Measurements from ENCODE around the gene PCDHGB2. TPM values are rescaled to one million over a fixed set of nuclear protein-coding genes. Genes with fewer than 3 reads are reported as not detected.
"Not testable (repeated sequence)": the region's sequence is repeated elsewhere in the genome, so short reads cannot be mapped to it uniquely, and the experiment has no call there.

Gene PCDHGB2
- total RNA-seq, result under 1 TPM; 0.13 TPM

- H3K4me3 Mint-ChIP-seq, result peak within 1 kb of the TSS; percentile 54
- peak; percentile 36 for DNase-seq
- ATAC-seq, result peak; percentile 55
- peaks cover 2% of the 10 kb centered on the region for H3K4me1 Mint-ChIP-seq (ENCODE audit: low read depth)
- ChIA-PET CTCF (interaction anchor here (0.7 to 1.6 kb wide), 12 partner anchors 10 to 204 kb away, joined by 3 to 8 read pairs (median 4); partner anchors contain the start of genes PCDHGA10, PCDHGA12, PCDHGA3 and PCDHGB1), POLR2A (no interaction called here)
- peaks cover 44% of the 10 kb centered on the region for H3K27me3 Mint-ChIP-seq (ENCODE audit: low read depth)
- H3K27ac Mint-ChIP-seq, result no peak within 1 kb of the TSS
- H3K36me3 Mint-ChIP-seq (ENCODE audit: low read depth), result peaks cover 29% of the 10 kb centered on the region
- peaks cover 38% of the 10 kb centered on the region for H3K9me3 Mint-ChIP-seq (ENCODE audit: insufficient read depth)
These were observed at the start of gene PCDHGB2 for GRCh38 chr5:141359790-141360426. Gene PCDHGB2, plus strand, starts transcription at chr5:141359994. Its CDS starts 142 bp downstream, at chr5:141360136.

GRCh38 chr5:141313711-141314110 is 46.1 kb upstream of the PCDHGB2 start:
- ATAC-seq (no peak), DNase-seq (no peak)
- Mint-ChIP-seq H3K4me1 (ENCODE audit: low read depth) (peaks cover 5% of the 10 kb centered on the region), H3K4me3 (no peak overlapping the region), H3K27me3 (ENCODE audit: low read depth) (no peaks in the 10 kb centered on the region), H3K9me3 (ENCODE audit: insufficient read depth) (peaks cover 49% of the 10 kb centered on the region), H3K27ac (no peak overlapping the region), H3K36me3 (ENCODE audit: low read depth) (peaks cover 60% of the 10 kb centered on the region)
- CTCF ChIA-PET, result no interaction called here
- POLR2A ChIA-PET, result no interaction called here

GRCh38 chr5:141316963-141317362 is 42.8 kb upstream of the PCDHGB2 start:
- H3K27ac Mint-ChIP-seq; H3K27me3 Mint-ChIP-seq (ENCODE audit: low read depth); POLR2A ChIA-PET; ATAC-seq; DNase-seq; H3K4me3 Mint-ChIP-seq: not testable (repeated sequence)
- peaks cover 30% of the 10 kb centered on the region for H3K4me1 Mint-ChIP-seq (ENCODE audit: low read depth)
- H3K36me3 Mint-ChIP-seq (ENCODE audit: low read depth), result peaks cover 80% of the 10 kb centered on the region
- CTCF ChIA-PET, result interaction anchor here (4.5 kb wide), 1 partner anchor 27 kb away, joined by 33 read pairs; the partner anchor contains the start of gene PCDHGA3
- H3K9me3 Mint-ChIP-seq (ENCODE audit: insufficient read depth), result peaks cover 62% of the 10 kb centered on the region

DNA sequence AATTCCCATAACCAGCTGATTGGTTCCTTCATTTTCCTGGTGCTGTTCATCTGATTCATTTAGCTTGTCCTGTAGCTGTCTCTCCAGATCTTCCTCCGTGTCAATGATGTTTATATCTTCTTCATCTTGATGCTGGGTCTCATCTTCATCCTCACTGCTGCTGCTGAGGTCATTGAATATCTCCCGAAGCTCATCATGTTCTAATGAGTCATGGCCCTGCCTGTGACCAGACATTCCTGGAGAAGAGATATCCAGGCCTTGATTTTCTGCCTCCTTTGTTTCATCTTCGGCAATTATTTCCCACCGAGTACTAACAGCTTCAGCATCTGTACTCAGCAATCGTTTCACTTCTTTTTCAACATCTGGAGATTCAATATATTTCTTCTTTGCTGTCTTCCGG is 40.6 kb upstream of the PCDHGB2 start:
- H3K9me3 Mint-ChIP-seq (ENCODE audit: insufficient read depth), result peaks cover 57% of the 10 kb centered on the region
- ChIA-PET POLR2A (interaction anchor here (0.8 kb wide), 1 partner anchor 50 kb away, joined by 3 read pairs; no protein-coding TSS in a partner anchor), CTCF (interaction anchor here (0.6 to 4.5 kb wide), 9 partner anchors 10 to 194 kb away, joined by 3 to 33 read pairs (median 6); partner anchors contain the start of genes PCDHGA1, PCDHGA3, PCDHGA4 and PCDHGB3)
- DNase-seq (no peak), ATAC-seq (no peak)
- peak overlapping the region; percentile 99 for H3K4me3 Mint-ChIP-seq
- peaks cover 70% of the 10 kb centered on the region for H3K36me3 Mint-ChIP-seq (ENCODE audit: low read depth)
- no peaks in the 10 kb centered on the region for H3K27me3 Mint-ChIP-seq (ENCODE audit: low read depth)
- H3K4me1 Mint-ChIP-seq (ENCODE audit: low read depth), result peaks cover 33% of the 10 kb centered on the region
- H3K27ac Mint-ChIP-seq, result peak overlapping the region; percentile 37

GRCh38 chr5:141319699-141320098 is 40.1 kb upstream of the PCDHGB2 start:
- H3K9me3 Mint-ChIP-seq (ENCODE audit: insufficient read depth), result peaks cover 56% of the 10 kb centered on the region
- DNase-seq (no peak), ATAC-seq (no peak)
- POLR2A ChIA-PET, result interaction anchor here (0.6 to 1.8 kb wide), 15 partner anchors 8 to 618 kb away, joined by 3 to 14 read pairs (median 3); partner anchors contain the start of gene PCDHGA1
- H3K4me1 Mint-ChIP-seq (ENCODE audit: low read depth), result peaks cover 33% of the 10 kb centered on the region
- peaks cover 67% of the 10 kb centered on the region for H3K36me3 Mint-ChIP-seq (ENCODE audit: low read depth)
- H3K4me3 Mint-ChIP-seq, result peak overlapping the region; percentile 99
- H3K27me3 Mint-ChIP-seq (ENCODE audit: low read depth), result peaks cover 2% of the 10 kb centered on the region
- CTCF ChIA-PET, result interaction anchor here (0.7 to 4.5 kb wide), 35 partner anchors 8 to 594 kb away, joined by 3 to 33 read pairs (median 4); partner anchors contain the start of genes PCDHGA1, PCDHGA10, PCDHGA11 and PCDHGA2
- H3K27ac Mint-ChIP-seq, result peak overlapping the region; percentile 100

- H3K4me3 Mint-ChIP-seq, result peak within 1 kb of the TSS; percentile 99
- peaks cover 59% of the 10 kb centered on the region for H3K36me3 Mint-ChIP-seq (ENCODE audit: low read depth)
- DNase-seq, result peak; percentile 95
- H3K27me3 Mint-ChIP-seq (ENCODE audit: low read depth), result peaks cover 2% of the 10 kb centered on the region
- POLR2A ChIA-PET, result interaction anchor here (0.6 to 1.8 kb wide), 20 partner anchors 9 to 640 kb away, joined by 3 to 14 read pairs (median 3); partner anchors contain the start of gene PCDHGA1
- CTCF ChIA-PET, result interaction anchor here (0.7 to 4.5 kb wide), 40 partner anchors 9 to 630 kb away, joined by 3 to 33 read pairs (median 4); partner anchors contain the start of genes HARS1, PCDHB14, PCDHGA1 and PCDHGA10
- H3K27ac Mint-ChIP-seq, result peak within 1 kb of the TSS; percentile 100
- H3K4me1 Mint-ChIP-seq (ENCODE audit: low read depth), result peaks cover 33% of the 10 kb centered on the region
- peak; percentile 94 for ATAC-seq
- H3K9me3 Mint-ChIP-seq (ENCODE audit: insufficient read depth), result peaks cover 53% of the 10 kb centered on the region
These were observed 39.3 kb upstream of the PCDHGB2 start, which contains the start of gene TAF7 for GRCh38 chr5:141320225-141321169. Gene TAF7, minus strand, starts transcription at chr5:141320784. Its CDS starts 740 bp downstream, at chr5:141320044.

DNA sequence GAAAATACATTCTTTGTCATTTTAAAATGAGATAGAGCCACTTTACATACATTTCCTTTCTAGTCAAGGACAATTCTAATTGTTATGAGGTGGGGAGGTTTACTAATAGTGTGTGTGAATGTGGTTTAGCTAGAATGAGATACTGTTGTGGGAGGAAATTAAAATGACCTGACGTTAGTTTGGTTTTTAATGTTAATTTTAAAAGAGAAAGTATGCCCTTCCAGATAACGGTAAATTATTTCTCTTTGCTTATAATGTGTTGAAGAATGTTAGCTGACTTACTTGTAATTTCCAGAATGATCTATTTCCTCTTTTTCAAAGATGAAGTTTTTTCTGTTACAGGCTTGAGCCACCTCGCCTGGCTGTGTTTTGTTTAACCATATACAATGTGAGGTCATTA is 37.5 kb upstream of the PCDHGB2 start:
- no peak for DNase-seq
- H3K9me3 Mint-ChIP-seq (ENCODE audit: insufficient read depth), result peaks cover 50% of the 10 kb centered on the region
- H3K36me3 Mint-ChIP-seq (ENCODE audit: low read depth), result peaks cover 44% of the 10 kb centered on the region
- ChIA-PET CTCF (interaction anchor here (0.9 to 3.4 kb wide), 4 partner anchors 7 to 242 kb away, joined by 3 to 29 read pairs (median 8); partner anchors contain the start of gene PCDHGA1), POLR2A (no interaction called here)
- no peak overlapping the region for H3K27ac Mint-ChIP-seq
- H3K27me3 Mint-ChIP-seq (ENCODE audit: low read depth), result peaks cover 4% of the 10 kb centered on the region
- H3K4me1 Mint-ChIP-seq (ENCODE audit: low read depth), result peaks cover 38% of the 10 kb centered on the region
- H3K4me3 Mint-ChIP-seq, result no peak overlapping the region
- no peak for ATAC-seq

GRCh38 chr5:141326088-141326854 is 33.5 kb upstream of the PCDHGB2 start:
- ChIA-PET POLR2A (interaction anchor here (0.6 kb wide), 1 partner anchor 9 kb away, joined by 3 read pairs; no protein-coding TSS in a partner anchor), CTCF (interaction anchor here (0.9 to 1.7 kb wide), 4 partner anchors 16 to 238 kb away, joined by 3 to 4 read pairs (median 4); partner anchors contain the start of gene PCDHGA4)
- DNase-seq, result peak; percentile 78
- peaks cover 25% of the 10 kb centered on the region for H3K9me3 Mint-ChIP-seq (ENCODE audit: insufficient read depth)
- H3K4me3 Mint-ChIP-seq, result peak overlapping the region; percentile 80
- no peak overlapping the region for H3K27ac Mint-ChIP-seq
- peaks cover 9% of the 10 kb centered on the region for H3K36me3 Mint-ChIP-seq (ENCODE audit: low read depth)
- H3K4me1 Mint-ChIP-seq (ENCODE audit: low read depth), result peaks cover 12% of the 10 kb centered on the region
- peak; percentile 93 for ATAC-seq
- H3K27me3 Mint-ChIP-seq (ENCODE audit: low read depth), result peaks cover 18% of the 10 kb centered on the region

DNA sequence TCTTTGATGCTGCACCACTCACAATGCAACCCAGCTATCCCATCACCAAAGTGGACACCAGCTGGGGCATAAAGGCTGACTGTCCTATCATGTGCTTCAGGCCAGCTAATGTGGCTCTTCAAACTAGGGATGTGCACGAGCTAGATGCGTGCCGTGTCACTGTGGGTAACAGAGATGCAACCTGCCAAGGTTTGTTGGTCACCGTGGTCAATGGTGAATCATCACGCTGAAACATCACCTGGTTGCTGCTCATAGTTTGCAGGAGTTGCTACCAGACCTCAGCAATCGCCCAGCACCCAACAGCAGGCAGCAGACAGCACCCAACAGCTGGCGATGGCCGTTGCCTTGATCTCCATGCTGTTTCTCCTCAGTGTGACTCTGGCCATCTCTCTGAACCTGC is 31.6 kb upstream of the PCDHGB2 start:
- H3K9me3 Mint-ChIP-seq (ENCODE audit: insufficient read depth), result peaks cover 15% of the 10 kb centered on the region
- peaks cover 23% of the 10 kb centered on the region for H3K27me3 Mint-ChIP-seq (ENCODE audit: low read depth)
- no peak overlapping the region for H3K27ac Mint-ChIP-seq
- POLR2A ChIA-PET, result interaction anchor here (2.3 kb wide), 1 partner anchor 8 kb away, joined by 14 read pairs; the partner anchor contains the start of gene TAF7
- H3K4me3 Mint-ChIP-seq, result no peak overlapping the region
- CTCF ChIA-PET, result interaction anchor here (1.3 to 3.4 kb wide), 2 partner anchors 7 to 10 kb away, joined by 6 to 29 read pairs; partner anchors contain the start of genes PCDHGA2 and TAF7
- H3K36me3 Mint-ChIP-seq (ENCODE audit: low read depth), result peaks cover 5% of the 10 kb centered on the region
- H3K4me1 Mint-ChIP-seq (ENCODE audit: low read depth), result peaks cover 5% of the 10 kb centered on the region
- ATAC-seq, result no peak
- DNase-seq, result no peak

DNA sequence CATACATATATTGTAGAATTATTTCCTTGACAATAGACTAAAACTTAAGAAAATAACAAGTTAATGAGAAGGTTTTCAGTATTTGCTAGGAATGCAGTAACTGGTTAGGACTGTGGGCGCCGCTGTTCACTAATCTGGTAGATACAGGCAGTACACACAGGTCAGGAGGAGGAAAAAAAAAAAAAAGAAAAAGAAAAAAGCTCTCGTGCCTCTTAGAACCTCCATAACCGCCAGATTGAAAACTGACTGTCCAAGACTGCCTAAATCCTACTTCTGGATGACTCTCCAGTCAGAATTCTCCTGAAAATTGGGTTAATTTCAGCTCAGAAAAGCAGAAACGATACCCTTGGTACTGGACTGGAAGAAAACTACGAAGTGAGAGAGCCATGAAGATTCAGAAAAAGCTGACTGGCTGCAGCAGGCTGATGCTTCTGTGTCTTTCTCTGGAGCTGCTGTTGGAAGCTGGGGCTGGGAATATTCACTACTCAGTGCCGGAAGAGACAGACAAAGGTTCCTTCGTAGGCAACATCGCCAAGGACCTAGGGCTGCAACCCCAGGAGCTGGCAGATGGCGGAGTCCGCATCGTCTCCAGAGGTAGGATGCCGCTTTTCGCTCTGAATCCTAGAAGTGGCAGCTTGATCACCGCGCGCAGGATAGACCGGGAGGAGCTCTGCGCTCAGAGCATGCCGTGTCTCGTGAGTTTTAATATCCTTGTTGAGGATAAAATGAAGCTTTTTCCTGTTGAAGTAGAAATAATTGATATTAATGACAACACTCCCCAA is 29.3 kb upstream of the PCDHGB2 start, which contains the start of gene PCDHGA1:
Gene PCDHGA1, plus strand, starts transcription at position 216 of the 782 bp plus-strand sequence.
- peak; percentile 43 for DNase-seq
- POLR2A ChIA-PET, result interaction anchor here (0.8 to 2.3 kb wide), 3 partner anchors 10 kb away, joined by 3 to 14 read pairs (median 6); partner anchors contain the start of gene TAF7
- H3K9me3 Mint-ChIP-seq (ENCODE audit: insufficient read depth), result peaks cover 13% of the 10 kb centered on the region
- no peak for ATAC-seq
- H3K4me3 Mint-ChIP-seq, result no peak within 1 kb of the TSS
- peaks cover 31% of the 10 kb centered on the region for H3K27me3 Mint-ChIP-seq (ENCODE audit: low read depth)
- H3K27ac Mint-ChIP-seq, result no peak within 1 kb of the TSS
- H3K4me1 Mint-ChIP-seq (ENCODE audit: low read depth), result peaks cover 5% of the 10 kb centered on the region
- H3K36me3 Mint-ChIP-seq (ENCODE audit: low read depth), result peaks cover 7% of the 10 kb centered on the region
- CTCF ChIA-PET, result interaction anchor here (0.8 to 3.4 kb wide), 11 partner anchors 10 to 238 kb away, joined by 3 to 29 read pairs (median 3); partner anchors contain the start of genes PCDHB9, PCDHGA10, PCDHGB3 and TAF7

Measured in activated CD8-positive, alpha-beta T cell treated with anti-CD3 and anti-CD28 coated beads, Interleukin-2, amount 10 ng/mL, durations not matched to agents 7 days and 5 days (primary cell).